Liver (tissue), 9 donors: ENCODE data around the gene ABLIM1. TPM values are rescaled to one million over a fixed set of nuclear protein-coding genes. Genes with fewer than 3 reads are reported as not detected.

Source experiments
- DNase-seq: peaks from one replicate; pipeline ENCODE4 v3.0.0-alpha.2; 2017; ENCODE audit warnings: low spot score
- H3K27ac ChIP-seq, 2 donors: one replicate each; pipeline ENCODE4 v1.7.0; 2013; ENCODE audit warnings: inconsistent platforms in 2 of 2, low read length in 2 of 2, control low read depth in 1 of 2, low read depth in 1 of 2, mild to moderate bottlenecking in 1 of 2
- H3K27me3 ChIP-seq, 4 donors: one replicate each; pipeline versions ENCODE4 v1.6.1 to v1.7.0; 2013; ENCODE audit warnings: low read length in 3 of 4, inconsistent platforms in 1 of 4, mild to moderate bottlenecking in 1 of 4, moderate library complexity in 1 of 4; ENCODE audit not compliant: control insufficient read depth in 4 of 4, insufficient read depth in 4 of 4
- H3K36me3 ChIP-seq, 4 donors: one replicate each; pipeline versions ENCODE4 v1.6.1 to v1.7.0; 2013; ENCODE audit warnings: low read length in 3 of 4, mild to moderate bottlenecking in 3 of 4, low read depth in 1 of 4, moderate library complexity in 1 of 4; ENCODE audit not compliant: control insufficient read depth in 4 of 4, insufficient read depth in 3 of 4
- H3K4me1 ChIP-seq, 4 donors: one replicate each; pipeline versions ENCODE4 v1.6.1 to v1.7.0; 2013; ENCODE audit warnings: low read length in 3 of 4, mild to moderate bottlenecking in 3 of 4, moderate library complexity in 1 of 4; ENCODE audit not compliant: control insufficient read depth in 4 of 4, insufficient read depth in 4 of 4
- H3K4me3 ChIP-seq, 3 donors: one replicate each; pipeline versions ENCODE4 v1.6.1 to v1.7.0; 2013; ENCODE audit warnings: low read length in 3 of 3, control low read depth in 1 of 3, low read depth in 1 of 3, mild to moderate bottlenecking in 1 of 3
- H3K9ac ChIP-seq, 2 donors: one replicate each; pipeline ENCODE4 v1.7.0; 2013; ENCODE audit warnings: low read length in 2 of 2, mild to moderate bottlenecking in 2 of 2, moderate library complexity in 2 of 2, control low read depth in 1 of 2, low read depth in 1 of 2
- H3K9me3 ChIP-seq, 4 donors: one replicate each; pipeline versions ENCODE4 v1.6.1 to v1.7.0; 2013; ENCODE audit warnings: low read length in 3 of 4; ENCODE audit not compliant: control insufficient read depth in 4 of 4
- EGR1 ChIP-seq, 2 donors: IDR thresholded peaks; 2 replicates each; pipeline ENCODE4 v1.6.1; 2016 to 2018; ENCODE audit warnings: antibody characterized with exemption in 2 of 2, low read depth in 2 of 2
- FOXA1 ChIP-seq: IDR thresholded peaks from 2 replicates; pipeline ENCODE4 v1.6.1; 2016; ENCODE audit warnings: antibody characterized with exemption
- FOXA2 ChIP-seq: IDR thresholded peaks from 2 replicates; pipeline ENCODE4 v1.6.1; 2016; ENCODE audit warnings: antibody characterized with exemption
- GABPA ChIP-seq, 2 donors: IDR thresholded peaks in 1 of 2; conservative IDR thresholded peaks in 1 of 2; 2 replicates each; pipeline ENCODE4 v1.6.1; 2016; ENCODE audit warnings: antibody characterized with exemption in 2 of 2, mild to moderate bottlenecking in 1 of 2, moderate library complexity in 1 of 2
- HNF4A ChIP-seq, 2 donors: conservative IDR thresholded peaks; 2 replicates each; pipeline ENCODE4 v1.6.1; 2016; ENCODE audit warnings: antibody characterized with exemption in 2 of 2, mild to moderate bottlenecking in 2 of 2
- HNF4G ChIP-seq: IDR thresholded peaks from 2 replicates; pipeline ENCODE4 v1.6.1; 2016; ENCODE audit warnings: antibody characterized with exemption
- JUND ChIP-seq, 2 donors: IDR thresholded peaks; 2 replicates each; pipeline ENCODE4 v1.6.1; 2016; ENCODE audit warnings: antibody characterized with exemption in 2 of 2
- NR2F2 ChIP-seq: IDR thresholded peaks from 2 replicates; pipeline ENCODE4 v1.6.1; 2016; ENCODE audit warnings: antibody characterized with exemption
- RAD21 ChIP-seq, 2 donors: IDR thresholded peaks; 2 replicates each; pipeline ENCODE4 v1.6.1; 2016; ENCODE audit warnings: antibody characterized with exemption in 2 of 2, mild to moderate bottlenecking in 2 of 2
- RXRA ChIP-seq, 2 donors: IDR thresholded peaks; 2 replicates each; pipeline ENCODE4 v1.6.1; 2017 to 2018; ENCODE audit warnings: antibody characterized with exemption in 2 of 2, mild to moderate bottlenecking in 1 of 2
- SP1 ChIP-seq: IDR thresholded peaks from 2 replicates; pipeline ENCODE4 v1.6.1; 2018; ENCODE audit warnings: antibody characterized with exemption, mild to moderate bottlenecking
- TAF1 ChIP-seq: conservative IDR thresholded peaks from 2 replicates; pipeline ENCODE4 v1.6.1; 2016; ENCODE audit warnings: antibody characterized with exemption, mild to moderate bottlenecking
- YY1 ChIP-seq: IDR thresholded peaks from 2 replicates; pipeline ENCODE4 v1.6.1; 2016; ENCODE audit warnings: antibody characterized with exemption, mild to moderate bottlenecking
- WGBS: extraction: QIAGEN DNeasy Blood & Tissue Kit; methylation state at CpG from one replicate; pipeline ENCODE4 v1.1.7; 2013; 5-methylcytosine and 5-hydroxymethylcytosine counted together
- polyA plus RNA-seq, 2 donors: library from polyadenylated mRNA; stranded (reverse) in 1 of 2; unstranded in 1 of 2; fragments of 200-250 nt in 1 of 2; fragments of >200 nt in 1 of 2; fragmentation: Nextera tagmentation in 1 of 2; extraction: Ambion mirVana in 1 of 2; gene quantifications; one replicate each; pipeline versions ENCODE4 v1.2.1 to v1.2.3, GENCODE V29; 2013 to 2015
- total RNA-seq, 2 donors: library from RNA; depleted of rRNA; stranded (reverse); fragments of >200 nt; gene quantifications; one replicate each; pipeline ENCODE4 v1.2.3, GENCODE V29; 2014
- TF ChIP-seq, protein P1 (sequence below): IDR thresholded peaks from 2 replicates; pipeline ENCODE4 v1.6.1; 2016; ENCODE audit warnings: antibody characterized with exemption, mild to moderate bottlenecking
- TF ChIP-seq, protein P2 (sequence below): fragments of 150-350 bp; IDR thresholded peaks from 2 replicates; pipeline ENCODE4 v1.5.1; 2017; ENCODE audit warnings: improper control_type of control experiment, low read depth, low read length; ENCODE audit not compliant: missing input control
- TF ChIP-seq, protein P3 (sequence below): IDR thresholded peaks from 2 replicates; pipeline ENCODE4 v1.6.1; 2016; ENCODE audit warnings: antibody characterized with exemption
- TF ChIP-seq, protein P4 (sequence below): IDR thresholded peaks from 2 replicates; pipeline ENCODE4 v1.6.1; 2016; ENCODE audit warnings: antibody characterized with exemption
- TF ChIP-seq, protein P5 (sequence below): IDR thresholded peaks from 2 replicates; pipeline ENCODE4 v1.6.1; 2016; ENCODE audit warnings: antibody characterized with exemption
- donor health status: healthy.
- donor health status: healthy.
- donor health status: healthy.
- donor health status: healthy.
- donor health status: healthy.

The ABLIM1 gene
- total and polyA plus RNA-seq, 4 donors = 10.9 to 31.3 (median 13.1) TPM

DNA sequence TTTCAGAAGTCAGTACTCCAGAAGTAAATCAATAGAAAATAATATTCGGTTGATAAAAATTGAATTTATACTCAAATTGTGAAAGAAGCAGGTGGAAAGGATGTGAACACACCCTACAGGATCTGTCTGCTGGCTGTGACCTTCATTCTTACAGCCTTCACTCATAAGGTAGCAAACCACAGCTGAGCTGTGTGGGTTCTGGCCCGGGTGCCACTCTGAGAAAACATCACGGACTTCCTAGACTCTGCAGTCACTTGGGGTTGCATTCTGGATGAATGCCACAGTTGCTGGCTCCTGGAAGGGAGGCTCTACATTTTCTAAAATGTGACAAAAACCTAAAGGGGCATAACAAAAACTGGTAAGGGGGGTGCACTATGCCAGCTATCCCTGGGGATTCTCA, 36.0 kb upstream of the ABLIM1 start:
- DNase-seq = no peak
- WGBS = 72% methylated on average over 3 of the region's 3 CpGs

DNA sequence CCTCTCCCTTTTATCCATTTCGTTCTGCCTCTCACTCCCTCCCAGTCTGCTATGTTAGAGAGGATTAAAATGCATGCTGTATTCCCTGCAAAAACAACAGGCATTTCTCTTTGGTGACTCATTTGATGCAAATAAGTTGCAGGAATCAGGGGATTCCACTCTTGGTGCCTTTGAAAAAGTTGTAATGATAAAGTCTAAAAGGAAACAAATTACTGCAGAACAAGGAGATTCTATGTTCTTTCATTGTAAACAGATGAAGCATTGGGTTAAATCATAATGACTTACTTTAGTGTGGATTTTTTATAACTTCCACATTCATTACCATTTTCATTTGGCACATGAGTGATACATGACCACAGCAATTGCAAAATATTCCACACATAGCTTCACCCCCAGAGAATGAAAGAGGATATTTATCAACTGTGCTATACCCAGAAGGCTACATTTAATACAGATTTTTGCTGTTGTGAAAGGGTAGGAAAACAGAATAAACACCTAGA, 33.4 kb upstream of the ABLIM1 start:
- H3K36me3 ChIP-seq = no peaks in the 10 kb centered on the region
- H3K9ac ChIP-seq = no peak overlapping the region
- no peak overlapping the region for H3K27ac ChIP-seq
- no peak overlapping the region for H3K4me3 ChIP-seq
- WGBS = 71% methylated on average over 1 of the region's 1 CpG
- TF ChIP-seq, protein P1, sequence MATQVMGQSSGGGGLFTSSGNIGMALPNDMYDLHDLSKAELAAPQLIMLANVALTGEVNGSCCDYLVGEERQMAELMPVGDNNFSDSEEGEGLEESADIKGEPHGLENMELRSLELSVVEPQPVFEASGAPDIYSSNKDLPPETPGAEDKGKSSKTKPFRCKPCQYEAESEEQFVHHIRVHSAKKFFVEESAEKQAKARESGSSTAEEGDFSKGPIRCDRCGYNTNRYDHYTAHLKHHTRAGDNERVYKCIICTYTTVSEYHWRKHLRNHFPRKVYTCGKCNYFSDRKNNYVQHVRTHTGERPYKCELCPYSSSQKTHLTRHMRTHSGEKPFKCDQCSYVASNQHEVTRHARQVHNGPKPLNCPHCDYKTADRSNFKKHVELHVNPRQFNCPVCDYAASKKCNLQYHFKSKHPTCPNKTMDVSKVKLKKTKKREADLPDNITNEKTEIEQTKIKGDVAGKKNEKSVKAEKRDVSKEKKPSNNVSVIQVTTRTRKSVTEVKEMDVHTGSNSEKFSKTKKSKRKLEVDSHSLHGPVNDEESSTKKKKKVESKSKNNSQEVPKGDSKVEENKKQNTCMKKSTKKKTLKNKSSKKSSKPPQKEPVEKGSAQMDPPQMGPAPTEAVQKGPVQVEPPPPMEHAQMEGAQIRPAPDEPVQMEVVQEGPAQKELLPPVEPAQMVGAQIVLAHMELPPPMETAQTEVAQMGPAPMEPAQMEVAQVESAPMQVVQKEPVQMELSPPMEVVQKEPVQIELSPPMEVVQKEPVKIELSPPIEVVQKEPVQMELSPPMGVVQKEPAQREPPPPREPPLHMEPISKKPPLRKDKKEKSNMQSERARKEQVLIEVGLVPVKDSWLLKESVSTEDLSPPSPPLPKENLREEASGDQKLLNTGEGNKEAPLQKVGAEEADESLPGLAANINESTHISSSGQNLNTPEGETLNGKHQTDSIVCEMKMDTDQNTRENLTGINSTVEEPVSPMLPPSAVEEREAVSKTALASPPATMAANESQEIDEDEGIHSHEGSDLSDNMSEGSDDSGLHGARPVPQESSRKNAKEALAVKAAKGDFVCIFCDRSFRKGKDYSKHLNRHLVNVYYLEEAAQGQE = no peak
- TF ChIP-seq TAF1 = no peak
- no peak for TF ChIP-seq NR2F2
- no peak for TF ChIP-seq GABPA (IDR thresholded peaks at IDR 0.05 in 1 of 2, conservative IDR thresholded peaks at IDR 0.05 in 1 of 2)
- TF ChIP-seq RXRA (IDR thresholded peaks at IDR 0.05) = no peak
- no peak for TF ChIP-seq YY1
- TF ChIP-seq, protein P2, sequence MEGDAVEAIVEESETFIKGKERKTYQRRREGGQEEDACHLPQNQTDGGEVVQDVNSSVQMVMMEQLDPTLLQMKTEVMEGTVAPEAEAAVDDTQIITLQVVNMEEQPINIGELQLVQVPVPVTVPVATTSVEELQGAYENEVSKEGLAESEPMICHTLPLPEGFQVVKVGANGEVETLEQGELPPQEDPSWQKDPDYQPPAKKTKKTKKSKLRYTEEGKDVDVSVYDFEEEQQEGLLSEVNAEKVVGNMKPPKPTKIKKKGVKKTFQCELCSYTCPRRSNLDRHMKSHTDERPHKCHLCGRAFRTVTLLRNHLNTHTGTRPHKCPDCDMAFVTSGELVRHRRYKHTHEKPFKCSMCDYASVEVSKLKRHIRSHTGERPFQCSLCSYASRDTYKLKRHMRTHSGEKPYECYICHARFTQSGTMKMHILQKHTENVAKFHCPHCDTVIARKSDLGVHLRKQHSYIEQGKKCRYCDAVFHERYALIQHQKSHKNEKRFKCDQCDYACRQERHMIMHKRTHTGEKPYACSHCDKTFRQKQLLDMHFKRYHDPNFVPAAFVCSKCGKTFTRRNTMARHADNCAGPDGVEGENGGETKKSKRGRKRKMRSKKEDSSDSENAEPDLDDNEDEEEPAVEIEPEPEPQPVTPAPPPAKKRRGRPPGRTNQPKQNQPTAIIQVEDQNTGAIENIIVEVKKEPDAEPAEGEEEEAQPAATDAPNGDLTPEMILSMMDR = no peak
- no peak for TF ChIP-seq FOXA1
- no peak for TF ChIP-seq HNF4G
- TF ChIP-seq, protein P3, sequence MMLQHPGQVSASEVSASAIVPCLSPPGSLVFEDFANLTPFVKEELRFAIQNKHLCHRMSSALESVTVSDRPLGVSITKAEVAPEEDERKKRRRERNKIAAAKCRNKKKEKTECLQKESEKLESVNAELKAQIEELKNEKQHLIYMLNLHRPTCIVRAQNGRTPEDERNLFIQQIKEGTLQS = no peak
- TF ChIP-seq FOXA2 = no peak
- TF ChIP-seq SP1 = no peak
- TF ChIP-seq RAD21 (IDR thresholded peaks at IDR 0.05) = no peak
- no peak for TF ChIP-seq HNF4A (conservative IDR thresholded peaks at IDR 0.05)
- TF ChIP-seq, protein P4, sequence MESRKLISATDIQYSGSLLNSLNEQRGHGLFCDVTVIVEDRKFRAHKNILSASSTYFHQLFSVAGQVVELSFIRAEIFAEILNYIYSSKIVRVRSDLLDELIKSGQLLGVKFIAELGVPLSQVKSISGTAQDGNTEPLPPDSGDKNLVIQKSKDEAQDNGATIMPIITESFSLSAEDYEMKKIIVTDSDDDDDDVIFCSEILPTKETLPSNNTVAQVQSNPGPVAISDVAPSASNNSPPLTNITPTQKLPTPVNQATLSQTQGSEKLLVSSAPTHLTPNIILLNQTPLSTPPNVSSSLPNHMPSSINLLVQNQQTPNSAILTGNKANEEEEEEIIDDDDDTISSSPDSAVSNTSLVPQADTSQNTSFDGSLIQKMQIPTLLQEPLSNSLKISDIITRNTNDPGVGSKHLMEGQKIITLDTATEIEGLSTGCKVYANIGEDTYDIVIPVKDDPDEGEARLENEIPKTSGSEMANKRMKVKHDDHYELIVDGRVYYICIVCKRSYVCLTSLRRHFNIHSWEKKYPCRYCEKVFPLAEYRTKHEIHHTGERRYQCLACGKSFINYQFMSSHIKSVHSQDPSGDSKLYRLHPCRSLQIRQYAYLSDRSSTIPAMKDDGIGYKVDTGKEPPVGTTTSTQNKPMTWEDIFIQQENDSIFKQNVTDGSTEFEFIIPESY = no peak
- no peaks in the 10 kb centered on the region for H3K27me3 ChIP-seq
- no peaks in the 10 kb centered on the region for H3K4me1 ChIP-seq
- DNase-seq = no peak
- H3K9me3 ChIP-seq = no peaks in the 10 kb centered on the region

More for the DNA sequence above, 36.0 kb upstream of the ABLIM1 start:
- Histone ChIP-seq H3K36me3 (no peaks in the 10 kb centered on the region), H3K4me1 (peaks cover 0 to 2% (median 0%) of the 10 kb centered on the region in 4 donors), H3K4me3 (no peak overlapping the region), H3K9ac (no peak overlapping the region), H3K9me3 (no peaks in the 10 kb centered on the region), H3K27me3 (no peaks in the 10 kb centered on the region), H3K27ac (no peak overlapping the region)
- TF ChIP-seq JUND (IDR thresholded peaks at IDR 0.05) (no peak), TAF1 (no peak), GABPA (IDR thresholded peaks at IDR 0.05 in 1 of 2, conservative IDR thresholded peaks at IDR 0.05 in 1 of 2) (no peak), YY1 (no peak), HNF4A (conservative IDR thresholded peaks at IDR 0.05) (no peak), EGR1 (IDR thresholded peaks at IDR 0.05; ENCODE audit: low read depth in 2 of 2) (no peak), RXRA (IDR thresholded peaks at IDR 0.05) (no peak), FOXA2 (no peak)
- TF ChIP-seq, protein P5, sequence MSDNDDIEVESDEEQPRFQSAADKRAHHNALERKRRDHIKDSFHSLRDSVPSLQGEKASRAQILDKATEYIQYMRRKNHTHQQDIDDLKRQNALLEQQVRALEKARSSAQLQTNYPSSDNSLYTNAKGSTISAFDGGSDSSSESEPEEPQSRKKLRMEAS = no peak
